ENCODE results near the gene PDLIM3.

GRCh38 chr4:185583813-185584212, 48.5 kb upstream of the PDLIM3 start:
- TF ChIP-seq, protein P1, sequence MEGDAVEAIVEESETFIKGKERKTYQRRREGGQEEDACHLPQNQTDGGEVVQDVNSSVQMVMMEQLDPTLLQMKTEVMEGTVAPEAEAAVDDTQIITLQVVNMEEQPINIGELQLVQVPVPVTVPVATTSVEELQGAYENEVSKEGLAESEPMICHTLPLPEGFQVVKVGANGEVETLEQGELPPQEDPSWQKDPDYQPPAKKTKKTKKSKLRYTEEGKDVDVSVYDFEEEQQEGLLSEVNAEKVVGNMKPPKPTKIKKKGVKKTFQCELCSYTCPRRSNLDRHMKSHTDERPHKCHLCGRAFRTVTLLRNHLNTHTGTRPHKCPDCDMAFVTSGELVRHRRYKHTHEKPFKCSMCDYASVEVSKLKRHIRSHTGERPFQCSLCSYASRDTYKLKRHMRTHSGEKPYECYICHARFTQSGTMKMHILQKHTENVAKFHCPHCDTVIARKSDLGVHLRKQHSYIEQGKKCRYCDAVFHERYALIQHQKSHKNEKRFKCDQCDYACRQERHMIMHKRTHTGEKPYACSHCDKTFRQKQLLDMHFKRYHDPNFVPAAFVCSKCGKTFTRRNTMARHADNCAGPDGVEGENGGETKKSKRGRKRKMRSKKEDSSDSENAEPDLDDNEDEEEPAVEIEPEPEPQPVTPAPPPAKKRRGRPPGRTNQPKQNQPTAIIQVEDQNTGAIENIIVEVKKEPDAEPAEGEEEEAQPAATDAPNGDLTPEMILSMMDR (conservative IDR thresholded peaks at IDR 0.05 in 1 of 2, IDR thresholded peaks at IDR 0.05 in 1 of 2; ENCODE audit: extremely low read depth in 1 of 2, insufficient read depth in 1 of 2, low read depth in 1 of 2, low read length in 2 of 2) = no peak
- TF ChIP-seq EZH2 (IDR thresholded peaks at IDR 0.05; ENCODE audit: borderline replicate concordance, low read length) = no peak

All from mammary epithelial cell (primary cell).